Fibroblast of the conjunctiva (primary cell): ENCODE results near the gene KCTD6.

Source experiments
- DNase-seq: peaks from one replicate; pipeline ENCODE4 v3.0.0-alpha.2; 2010; ENCODE audit warnings: low read depth

Gene KCTD6

DNA sequence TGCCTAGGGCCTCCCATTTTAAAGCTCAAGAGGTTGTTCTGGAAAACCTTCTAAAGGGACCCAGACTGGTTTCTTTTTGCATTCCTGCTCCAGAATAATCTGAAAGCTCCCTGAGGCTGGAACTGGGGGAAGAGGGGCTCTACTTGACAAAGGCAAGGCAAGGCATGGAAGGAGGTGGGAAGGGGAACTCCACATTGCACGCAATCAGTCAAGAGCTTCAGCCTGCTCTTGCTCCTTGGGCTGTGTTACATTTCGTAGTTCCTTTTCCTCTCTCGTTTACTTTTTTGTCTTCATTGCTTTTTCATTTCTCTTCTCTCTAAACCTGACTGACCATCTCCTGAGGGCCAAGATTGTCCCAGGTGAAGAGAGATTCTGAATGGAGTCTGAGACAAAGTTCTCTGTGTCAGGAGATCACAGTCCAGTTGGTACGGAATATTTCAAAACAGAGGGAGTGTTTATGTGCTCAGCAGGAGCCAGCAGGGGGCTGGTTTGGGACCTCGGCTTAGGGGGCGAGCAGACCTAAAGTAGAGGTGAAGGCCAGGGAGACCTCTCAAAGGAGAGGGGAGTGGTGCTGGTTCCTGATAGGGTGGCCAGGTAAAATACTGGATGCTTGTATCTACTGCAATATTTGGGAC is 6.0 kb upstream of the KCTD6 start:
- no peak for DNase-seq

DNA sequence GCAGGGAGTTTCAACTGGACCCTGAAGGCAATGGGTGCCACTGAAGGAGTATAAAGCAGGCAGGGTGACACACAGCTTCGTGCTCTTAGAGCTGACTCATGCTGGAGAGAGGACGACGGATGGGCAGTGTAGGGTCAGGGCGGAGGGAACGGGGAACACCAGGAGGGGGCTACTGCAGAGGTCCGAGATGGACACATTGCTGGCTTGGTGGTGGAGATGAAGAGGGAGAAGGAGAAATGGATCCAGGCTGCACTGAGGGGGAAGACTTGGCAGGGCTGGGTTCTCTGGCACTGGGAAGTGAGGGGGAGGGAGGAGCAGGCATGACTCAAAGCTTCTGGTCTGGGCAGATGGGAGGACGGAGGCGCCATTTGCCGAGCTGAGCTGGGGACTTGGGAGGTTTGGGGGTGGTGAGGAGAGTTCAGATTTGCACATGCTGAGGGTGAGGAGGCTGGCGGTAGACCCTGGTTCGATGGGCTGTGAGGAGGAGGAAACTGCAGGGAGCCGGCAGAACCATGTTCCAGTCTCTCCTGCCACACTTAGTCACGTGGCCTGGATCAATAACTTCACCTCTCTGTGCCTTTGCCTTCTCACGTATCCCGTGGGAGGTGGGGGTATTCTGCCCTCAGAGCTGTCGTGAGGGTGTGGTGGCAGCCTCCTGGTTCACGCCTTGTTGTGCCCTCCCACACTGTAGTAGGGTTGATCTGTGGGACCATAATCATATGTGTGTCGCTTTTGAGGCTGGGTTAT is 4.6 kb upstream of the KCTD6 start:
- no peak for DNase-seq

- no peak for DNase-seq
Observed at GRCh38 chr3:58488967-58489366, 2.9 kb upstream of the KCTD6 start.

- DNase-seq: no peak
Observed at GRCh38 chr3:58490860-58491501, 915 bp upstream of the KCTD6 start.

DNA sequence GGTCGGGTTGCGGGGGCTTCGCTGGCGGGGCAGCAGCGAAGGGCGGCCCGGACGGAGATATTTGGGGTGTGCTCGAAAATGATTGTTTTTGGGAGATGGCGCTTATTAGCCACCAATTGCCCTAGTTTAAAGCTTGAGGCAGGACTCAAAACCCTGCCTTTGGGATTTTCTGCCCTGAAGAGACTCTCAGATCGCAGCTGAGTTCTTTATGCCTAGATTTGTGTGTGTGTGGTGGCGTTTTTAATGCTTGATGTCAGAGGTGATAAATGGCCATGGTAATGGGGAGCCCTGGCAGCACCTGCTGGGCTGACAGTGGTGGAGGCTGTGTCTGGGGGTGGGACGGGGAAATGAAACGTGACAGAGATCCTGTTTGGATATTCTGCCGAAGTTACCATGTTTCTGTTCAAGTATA is 604 bp downstream of the KCTD6 start:
- DNase-seq: no peak

DNA sequence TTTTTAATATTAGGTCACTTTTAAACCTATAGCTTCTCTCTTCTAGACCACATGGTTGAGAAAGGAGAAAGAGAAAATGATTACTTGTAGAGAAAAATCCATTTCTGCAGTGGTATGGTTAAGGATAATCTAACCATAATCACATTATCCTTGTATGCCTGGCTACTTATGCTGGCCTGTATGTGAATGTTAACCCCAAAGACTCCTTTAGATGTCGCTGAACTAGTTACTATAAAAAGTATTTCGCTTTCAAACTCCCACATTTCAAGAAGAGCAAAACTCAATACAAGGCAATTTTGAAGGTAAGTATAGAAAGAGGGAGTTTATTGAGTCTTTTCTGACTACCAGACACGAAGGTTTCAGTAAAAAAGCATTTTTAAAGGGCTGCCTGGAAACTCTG is 2.2 kb downstream of the KCTD6 start:
- no peak for DNase-seq

- DNase-seq: no peak
Observed at GRCh38 chr3:58495101-58495500, 3.2 kb downstream of the KCTD6 start.

GRCh38 chr3:58496206-58496857 is 4.4 kb downstream of the KCTD6 start:
- DNase-seq: no peak

- DNase-seq: no peak
Observed at GRCh38 chr3:58497097-58497496, 5.2 kb downstream of the KCTD6 start.

GRCh38 chr3:58502872-58503271 is 11.0 kb downstream of the KCTD6 start:
- no peak for DNase-seq

DNA sequence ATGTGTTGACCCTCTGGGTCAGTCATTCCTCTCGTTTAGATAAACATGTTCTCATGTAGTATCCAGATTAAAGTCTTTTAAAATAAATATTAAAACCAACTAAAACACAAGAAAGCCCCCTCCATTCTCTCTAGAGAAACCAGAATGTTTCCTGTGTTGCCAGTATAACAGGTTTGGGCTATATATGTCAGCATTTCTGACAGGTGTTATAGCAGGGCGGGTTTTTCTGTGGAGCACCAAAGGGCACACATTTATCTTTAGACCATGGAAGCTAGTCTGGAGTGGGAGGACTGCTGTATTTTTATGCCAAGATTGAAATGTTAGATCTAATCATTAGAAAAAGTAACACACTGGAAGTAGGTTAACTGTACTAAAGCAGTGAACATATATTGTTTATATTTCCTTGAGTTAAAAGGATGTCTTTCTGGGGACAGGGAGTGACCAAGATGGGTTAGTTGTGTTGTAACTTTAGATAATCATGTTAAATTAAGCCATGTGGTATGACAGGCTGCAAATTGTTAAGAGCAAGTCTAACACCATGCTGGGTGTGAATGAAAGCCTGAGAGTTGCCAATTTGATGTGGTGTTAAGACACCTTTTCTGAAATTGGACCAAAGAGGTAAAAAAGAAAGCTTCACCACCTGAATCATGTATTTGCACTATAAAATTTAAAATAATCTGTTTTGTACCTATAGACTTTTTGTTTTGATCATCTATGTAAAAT is 15.6 kb downstream of the KCTD6 start:
- no peak for DNase-seq

GRCh38 chr3:58508437-58508836 is 16.5 kb downstream of the KCTD6 start:
- no peak for DNase-seq

DNA sequence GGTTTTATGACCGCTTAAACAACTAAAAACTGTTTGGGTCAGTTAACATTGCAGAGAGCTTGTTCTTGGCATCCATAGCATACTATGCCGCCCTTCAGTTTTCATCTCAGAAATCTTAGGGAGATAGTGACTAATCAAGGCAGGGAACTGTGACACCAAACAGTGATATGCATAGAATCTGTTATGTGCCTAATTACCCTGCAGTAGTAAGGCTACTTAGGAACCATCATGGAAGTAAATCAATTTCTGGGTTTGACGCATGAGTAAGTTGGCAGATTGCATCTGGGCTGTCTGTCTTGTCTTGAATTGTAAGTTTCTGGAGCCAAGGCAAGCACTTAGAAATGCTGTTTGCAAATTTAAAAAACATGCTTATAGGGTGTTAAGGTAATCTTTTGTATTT is 22.5 kb downstream of the KCTD6 start:
- DNase-seq: no peak

GRCh38 chr3:58518291-58518789 is 26.4 kb downstream of the KCTD6 start:
- DNase-seq: no peak

- DNase-seq: no peak
Observed at GRCh38 chr3:58519668-58520402, 27.9 kb downstream of the KCTD6 start.

- no peak for DNase-seq
Observed at GRCh38 chr3:58520403-58521335, 28.8 kb downstream of the KCTD6 start.

DNA sequence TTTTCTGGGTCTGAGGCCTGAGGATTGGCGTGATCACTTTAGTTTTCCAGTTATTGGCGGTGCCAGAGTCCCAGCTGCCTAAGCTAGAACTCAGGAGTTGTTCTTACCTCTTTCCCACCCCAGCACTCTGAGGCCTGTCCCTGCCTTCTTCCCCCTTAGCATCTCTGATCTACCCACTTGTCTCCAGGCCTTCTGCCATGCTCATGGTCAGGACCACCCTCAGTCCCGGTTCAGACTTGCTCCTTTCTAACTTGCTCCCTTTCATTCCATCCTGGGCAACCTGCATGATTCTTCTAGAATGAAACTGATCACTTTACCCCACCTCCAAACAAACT is 29.4 kb downstream of the KCTD6 start:
- no peak for DNase-seq

- DNase-seq: no peak
Observed at GRCh38 chr3:58521917-58522631, 30.2 kb downstream of the KCTD6 start.

- DNase-seq: no peak
Observed at GRCh38 chr3:58522759-58523425, 31.0 kb downstream of the KCTD6 start.
